Measurements from ENCODE around the gene SLC2A1. TPM values are rescaled to one million over a fixed set of nuclear protein-coding genes. Genes with fewer than 3 reads are reported as not detected.

SLC2A1 gene
- total RNA-seq, 1 donor from 2014 or later = 49.7 TPM

- DNase-seq (ENCODE audit: low spot score, unreplicated experiment) = no peak
- Mint-ChIP-seq H3K27ac (peak overlapping the region; percentile 24), H3K27me3 (no peaks in the 10 kb centered on the region), H3K4me3 (ENCODE audit: low read depth) (no peak overlapping the region), H3K4me1 (ENCODE audit: low read depth) (peaks cover 10% of the 10 kb centered on the region), H3K9me3 (ENCODE audit: low read depth) (no peaks in the 10 kb centered on the region), H3K36me3 (ENCODE audit: insufficient read depth) (peaks cover 3% of the 10 kb centered on the region)
- no peak for TF ChIP-seq CTCF (IDR thresholded peaks at IDR 0.05; ENCODE audit: unreplicated experiment)
Measured at GRCh38 chr1:42934541-42935312, 23.9 kb downstream of the SLC2A1 start.

- no peaks in the 10 kb centered on the region for H3K9me3 Mint-ChIP-seq (ENCODE audit: low read depth)
- H3K27ac Mint-ChIP-seq = no peak overlapping the region
- no peak for DNase-seq (ENCODE audit: low spot score, unreplicated experiment)
- peaks cover 7% of the 10 kb centered on the region for H3K4me1 Mint-ChIP-seq (ENCODE audit: low read depth)
- H3K27me3 Mint-ChIP-seq = no peaks in the 10 kb centered on the region
- H3K4me3 Mint-ChIP-seq (ENCODE audit: low read depth) = no peak overlapping the region
- H3K36me3 Mint-ChIP-seq (ENCODE audit: insufficient read depth) = peaks cover 5% of the 10 kb centered on the region
- TF ChIP-seq CTCF (IDR thresholded peaks at IDR 0.05; ENCODE audit: unreplicated experiment) = no peak
Measured at GRCh38 chr1:42933610-42934491, 24.8 kb downstream of the SLC2A1 start.

GRCh38 chr1:42933060-42933586 is 25.5 kb downstream of the SLC2A1 start:
- no peaks in the 10 kb centered on the region for H3K27me3 Mint-ChIP-seq
- DNase-seq (ENCODE audit: low spot score, unreplicated experiment) = no peak
- peaks cover 9% of the 10 kb centered on the region for H3K36me3 Mint-ChIP-seq (ENCODE audit: insufficient read depth)
- H3K4me3 Mint-ChIP-seq (ENCODE audit: low read depth) = no peak overlapping the region
- no peaks in the 10 kb centered on the region for H3K9me3 Mint-ChIP-seq (ENCODE audit: low read depth)
- peak overlapping the region; percentile 25 for H3K27ac Mint-ChIP-seq
- H3K4me1 Mint-ChIP-seq (ENCODE audit: low read depth) = peaks cover 6% of the 10 kb centered on the region
- no peak for TF ChIP-seq CTCF (IDR thresholded peaks at IDR 0.05; ENCODE audit: unreplicated experiment)

GRCh38 chr1:42932442-42932941 is 26.2 kb downstream of the SLC2A1 start:
- no peak for DNase-seq (ENCODE audit: low spot score, unreplicated experiment)
- Mint-ChIP-seq H3K27me3 (no peaks in the 10 kb centered on the region), H3K36me3 (ENCODE audit: insufficient read depth) (peaks cover 11% of the 10 kb centered on the region), H3K9me3 (ENCODE audit: low read depth) (no peaks in the 10 kb centered on the region), H3K4me3 (ENCODE audit: low read depth) (no peak overlapping the region), H3K27ac (no peak overlapping the region), H3K4me1 (ENCODE audit: low read depth) (peaks cover 6% of the 10 kb centered on the region)
- TF ChIP-seq CTCF (IDR thresholded peaks at IDR 0.05; ENCODE audit: unreplicated experiment) = no peak

- H3K27me3 Mint-ChIP-seq = no peaks in the 10 kb centered on the region
- H3K36me3 Mint-ChIP-seq (ENCODE audit: insufficient read depth) = peaks cover 10% of the 10 kb centered on the region
- H3K4me3 Mint-ChIP-seq (ENCODE audit: low read depth) = no peak overlapping the region
- no peak for TF ChIP-seq CTCF (IDR thresholded peaks at IDR 0.05; ENCODE audit: unreplicated experiment)
- no peak overlapping the region for H3K27ac Mint-ChIP-seq
- peaks cover 6% of the 10 kb centered on the region for H3K4me1 Mint-ChIP-seq (ENCODE audit: low read depth)
- no peak for DNase-seq (ENCODE audit: low spot score, unreplicated experiment)
- no peaks in the 10 kb centered on the region for H3K9me3 Mint-ChIP-seq (ENCODE audit: low read depth)
Measured at GRCh38 chr1:42931911-42932422, 26.7 kb downstream of the SLC2A1 start.
